ENCODE results near the gene TRPM2.

Gene TRPM2

DNA sequence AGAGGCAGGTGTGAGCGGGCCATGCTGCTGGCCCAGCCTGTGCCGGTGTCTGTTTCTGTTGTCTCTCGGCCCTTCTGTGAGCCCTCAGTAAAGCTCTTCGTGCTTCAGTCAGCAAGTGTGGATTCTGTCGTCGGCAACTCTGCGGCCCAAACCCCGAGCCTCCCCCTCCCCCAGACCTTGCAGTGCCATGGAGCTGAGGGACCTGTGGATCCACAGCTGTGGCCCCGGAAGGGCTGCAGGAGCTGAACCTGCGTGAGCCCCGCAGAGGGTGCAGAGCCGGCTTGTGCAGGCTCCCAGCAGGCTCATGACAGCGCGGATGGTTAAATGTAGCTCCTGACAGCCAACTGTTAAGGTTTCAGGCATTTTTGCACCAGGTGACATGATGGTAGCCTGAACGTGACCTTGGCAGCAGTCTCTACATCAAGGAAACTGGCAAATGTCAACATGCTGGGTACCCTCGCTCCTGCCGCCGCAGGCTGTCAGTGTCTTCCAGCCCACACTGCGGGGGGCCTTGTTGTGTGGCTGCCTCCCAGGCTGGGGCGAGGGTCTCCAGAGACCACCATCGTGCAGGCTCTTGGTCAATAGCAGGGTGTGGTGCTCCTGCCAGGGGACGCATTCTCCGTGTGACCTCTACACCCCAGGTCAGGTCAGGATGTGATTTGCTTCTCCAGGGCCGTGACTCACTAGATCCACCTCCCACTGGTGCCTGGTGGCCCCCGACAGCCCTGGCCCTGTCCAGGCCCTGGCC, 108.8 kb downstream of the TRPM2 start:
- TF ChIP-seq CTCF (IDR thresholded peaks at IDR 0.05; ENCODE audit: insufficient read depth, low read depth, low read length, missing control alignments): no peak
- no peak for DNase-seq (ENCODE audit: low read depth)
- no peak overlapping the region for H3K4me3 ChIP-seq (ENCODE audit: low read depth, low read length)

GRCh38 chr21:44462834-44463200, 109.4 kb downstream of the TRPM2 start:
- no peak overlapping the region for H3K4me3 ChIP-seq (ENCODE audit: low read depth, low read length)
- DNase-seq (ENCODE audit: low read depth): no peak
- no peak for TF ChIP-seq CTCF (IDR thresholded peaks at IDR 0.05; ENCODE audit: insufficient read depth, low read depth, low read length, missing control alignments)

DNA sequence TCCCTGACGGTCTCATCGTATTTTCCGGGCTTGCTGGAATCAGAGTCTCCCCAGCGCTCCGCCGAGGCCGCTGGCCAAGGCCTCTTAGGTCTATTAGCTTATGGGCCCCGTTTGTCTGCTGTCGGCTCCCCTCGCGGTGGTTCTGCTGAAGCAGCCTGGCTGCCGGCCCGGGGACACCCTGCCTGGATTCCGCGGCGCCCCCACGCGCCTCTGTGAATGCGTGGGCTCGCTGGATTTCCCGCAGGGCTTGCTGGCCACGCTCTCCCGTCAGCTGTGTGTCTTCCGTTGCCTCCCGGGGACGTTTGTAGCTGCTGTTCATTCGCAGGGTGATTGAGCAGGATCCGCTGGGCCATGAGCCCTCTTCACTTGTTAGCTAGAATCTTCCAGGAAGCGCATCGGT, 110.3 kb downstream of the TRPM2 start:
- H3K4me3 ChIP-seq (ENCODE audit: low read depth, low read length): no peak overlapping the region
- no peak for DNase-seq (ENCODE audit: low read depth)
- TF ChIP-seq CTCF (IDR thresholded peaks at IDR 0.05; ENCODE audit: insufficient read depth, low read depth, low read length, missing control alignments): no peak

- TF ChIP-seq CTCF (IDR thresholded peaks at IDR 0.05; ENCODE audit: insufficient read depth, low read depth, low read length, missing control alignments): no peak
- no peak for DNase-seq (ENCODE audit: low read depth)
- no peak overlapping the region for H3K4me3 ChIP-seq (ENCODE audit: low read depth, low read length)
Observed at GRCh38 chr21:44464351-44464750, 110.9 kb downstream of the TRPM2 start.

- no peak for TF ChIP-seq CTCF (IDR thresholded peaks at IDR 0.05; ENCODE audit: insufficient read depth, low read depth, low read length, missing control alignments)
- DNase-seq (ENCODE audit: low read depth): no peak
Observed at GRCh38 chr21:44466351-44466954, 113.0 kb downstream of the TRPM2 start.

DNA sequence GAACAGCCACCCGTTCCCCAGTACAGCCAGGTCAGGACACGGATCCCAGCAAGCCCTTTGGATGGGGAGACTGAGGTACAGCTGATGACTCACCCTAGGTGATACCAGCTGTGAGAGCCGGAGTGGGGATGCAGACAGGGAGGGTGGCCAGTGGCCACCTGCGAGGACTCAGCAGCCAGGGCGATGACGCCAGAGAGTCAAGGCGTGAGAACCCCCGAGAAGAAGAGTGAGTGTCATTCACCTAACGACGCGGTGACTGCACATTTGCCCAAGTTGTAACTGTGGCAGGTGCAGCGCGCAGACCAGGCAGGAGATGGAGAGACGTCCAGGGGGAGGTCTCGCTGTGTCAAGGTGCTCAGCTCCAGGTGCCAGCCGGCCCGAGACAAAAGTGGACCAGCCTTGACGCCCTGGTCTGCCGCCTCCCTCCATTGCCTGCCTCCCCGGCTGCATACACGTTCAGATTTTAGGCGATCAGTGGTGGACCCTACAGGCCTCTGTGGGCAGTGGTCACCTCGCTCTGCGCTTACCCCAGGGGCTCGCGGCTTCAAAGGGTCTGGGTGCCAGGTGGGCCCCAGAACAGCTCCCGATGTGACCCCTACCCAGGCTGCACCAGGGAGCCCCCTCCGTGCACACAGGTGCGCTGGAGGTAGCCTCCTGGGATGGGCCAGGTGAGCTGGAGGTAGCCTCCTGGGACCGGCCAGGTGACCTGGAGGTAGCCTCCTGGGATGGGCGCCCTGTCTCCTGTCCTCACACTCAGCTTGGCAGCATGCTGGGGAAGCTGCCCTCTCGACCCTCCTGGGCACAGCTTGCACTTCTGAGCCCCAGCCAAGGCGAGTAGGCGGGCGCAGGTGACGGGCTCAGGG, 113.8 kb downstream of the TRPM2 start:
- H3K4me3 ChIP-seq (ENCODE audit: low read depth, low read length): no peak overlapping the region
- no peak for TF ChIP-seq CTCF (IDR thresholded peaks at IDR 0.05; ENCODE audit: insufficient read depth, low read depth, low read length, missing control alignments)
- no peak for DNase-seq (ENCODE audit: low read depth)

More at GRCh38 chr21:44466351-44466954, 113.0 kb downstream of the TRPM2 start:
- no peak overlapping the region for H3K4me3 ChIP-seq (ENCODE audit: low read depth, low read length)

All from GM12865 (cell line).